Measurements from ENCODE around the gene ENPP7. TPM values are rescaled to one million over a fixed set of nuclear protein-coding genes. Genes with fewer than 3 reads are reported as not detected.
A peak's percentile ranks its signal among the peaks of the same experiment; 100 is the strongest.

The ENPP7 gene
- total RNA-seq, 4 donors from 2014 or later = not detected

- H3K36me3 ChIP-seq = no peaks in the 10 kb centered on the region
- WGBS, 2 donors = 94 to 98% methylated on average over 15 of the region's 15 CpGs
- H3K4me3 ChIP-seq (replicated peaks in 1 of 3) = no peak overlapping the region
- TF ChIP-seq CTCF (IDR thresholded peaks at IDR 0.05) = no peak
- no peak for TF ChIP-seq POLR2A (IDR thresholded peaks at IDR 0.05)
- H3K9me3 ChIP-seq = no peaks in the 10 kb centered on the region
- DNase-seq = no peak
- H3K27ac ChIP-seq = no peak overlapping the region
- intact Hi-C loops (cut with DNase I) = no loop called here
- H3K4me1 ChIP-seq = no peaks in the 10 kb centered on the region
- H3K27me3 ChIP-seq = no peaks in the 10 kb centered on the region
Measured at GRCh38 chr17:79757140-79757745, 26.5 kb downstream of the ENPP7 start.

GRCh38 chr17:79758271-79758670 is 27.5 kb downstream of the ENPP7 start:
- peak; percentile 62 to 67 for DNase-seq
- no peaks in the 10 kb centered on the region for H3K4me1 ChIP-seq
- no peaks in the 10 kb centered on the region for H3K9me3 ChIP-seq
- intact Hi-C loops (cut with DNase I) = no loop called here
- H3K27ac ChIP-seq = no peak overlapping the region
- no peaks in the 10 kb centered on the region for H3K36me3 ChIP-seq
- TF ChIP-seq POLR2A (IDR thresholded peaks at IDR 0.05) = no peak
- no peak for TF ChIP-seq CTCF (IDR thresholded peaks at IDR 0.05)
- no peaks in the 10 kb centered on the region for H3K27me3 ChIP-seq
- WGBS, 2 donors = 30 to 40% methylated on average over 6 of the region's 6 CpGs
- no peak overlapping the region for H3K4me3 ChIP-seq (replicated peaks in 1 of 3)

GRCh38 chr17:79760197-79760906 is 29.6 kb downstream of the ENPP7 start:
- Histone ChIP-seq H3K27ac (no peak overlapping the region), H3K4me1 (no peaks in the 10 kb centered on the region), H3K36me3 (no peaks in the 10 kb centered on the region), H3K4me3 (replicated peaks in 1 of 3) (no peak overlapping the region), H3K9me3 (no peaks in the 10 kb centered on the region), H3K27me3 (no peaks in the 10 kb centered on the region)
- 86 to 87% methylated on average over 18 to 21 of the region's 21 CpGs for WGBS, 2 donors
- TF ChIP-seq POLR2A (IDR thresholded peaks at IDR 0.05) = no peak
- no peak for TF ChIP-seq CTCF (IDR thresholded peaks at IDR 0.05)
- intact Hi-C loops (cut with DNase I) = no loop called here
- no peak for DNase-seq

- Histone ChIP-seq H3K27ac (no peak overlapping the region), H3K4me3 (replicated peaks in 1 of 3) (no peak overlapping the region), H3K4me1 (no peaks in the 10 kb centered on the region), H3K9me3 (no peaks in the 10 kb centered on the region), H3K27me3 (no peaks in the 10 kb centered on the region), H3K36me3 (no peaks in the 10 kb centered on the region)
- no peak for DNase-seq
- TF ChIP-seq CTCF (IDR thresholded peaks at IDR 0.05) (no peak), POLR2A (IDR thresholded peaks at IDR 0.05) (no peak)
- WGBS, 2 donors = 85 to 86% methylated on average over 19 of the region's 19 CpGs
- intact Hi-C loops (cut with DNase I) = no loop called here
Measured at GRCh38 chr17:79761894-79762589, 31.3 kb downstream of the ENPP7 start.

- H3K4me1 ChIP-seq = no peaks in the 10 kb centered on the region
- TF ChIP-seq CTCF (IDR thresholded peaks at IDR 0.05) (no peak), POLR2A (IDR thresholded peaks at IDR 0.05) (no peak)
- no peaks in the 10 kb centered on the region for H3K27me3 ChIP-seq
- intact Hi-C loops (cut with DNase I) = no loop called here
- H3K9me3 ChIP-seq = no peaks in the 10 kb centered on the region
- no peak overlapping the region for H3K4me3 ChIP-seq (replicated peaks in 1 of 3)
- DNase-seq = no peak
- H3K36me3 ChIP-seq = no peaks in the 10 kb centered on the region
- no peak overlapping the region for H3K27ac ChIP-seq
- 64 to 66% methylated on average over 3 of the region's 3 CpGs for WGBS, 2 donors
Measured at GRCh38 chr17:79765708-79766107, 35.0 kb downstream of the ENPP7 start.
